ENCODE data around the gene SERPINA4.

The SERPINA4 gene

GRCh38 chr14:94543449-94544124, 17.7 kb upstream of the SERPINA4 start:
- no peak for DNase-seq

DNA sequence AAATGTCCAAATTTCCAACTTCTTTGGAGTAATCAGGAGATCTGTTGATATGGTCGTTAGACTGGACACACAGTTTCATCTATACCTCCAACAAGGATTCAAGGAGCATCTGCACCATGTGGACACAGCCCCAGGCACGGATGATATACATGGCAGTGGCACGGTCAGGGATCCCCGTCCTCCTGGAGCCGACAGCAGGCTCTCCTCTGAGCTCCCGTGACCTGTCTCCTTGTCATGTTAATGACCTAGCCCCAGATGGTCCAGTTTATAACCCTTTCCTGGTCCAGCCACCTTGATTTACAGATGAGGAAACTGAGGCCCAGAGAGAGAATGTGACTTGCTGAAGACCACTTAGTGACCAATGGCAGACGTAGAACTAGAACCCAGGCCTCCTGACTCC, 16.5 kb upstream of the SERPINA4 start:
- DNase-seq, result no peak

DNA sequence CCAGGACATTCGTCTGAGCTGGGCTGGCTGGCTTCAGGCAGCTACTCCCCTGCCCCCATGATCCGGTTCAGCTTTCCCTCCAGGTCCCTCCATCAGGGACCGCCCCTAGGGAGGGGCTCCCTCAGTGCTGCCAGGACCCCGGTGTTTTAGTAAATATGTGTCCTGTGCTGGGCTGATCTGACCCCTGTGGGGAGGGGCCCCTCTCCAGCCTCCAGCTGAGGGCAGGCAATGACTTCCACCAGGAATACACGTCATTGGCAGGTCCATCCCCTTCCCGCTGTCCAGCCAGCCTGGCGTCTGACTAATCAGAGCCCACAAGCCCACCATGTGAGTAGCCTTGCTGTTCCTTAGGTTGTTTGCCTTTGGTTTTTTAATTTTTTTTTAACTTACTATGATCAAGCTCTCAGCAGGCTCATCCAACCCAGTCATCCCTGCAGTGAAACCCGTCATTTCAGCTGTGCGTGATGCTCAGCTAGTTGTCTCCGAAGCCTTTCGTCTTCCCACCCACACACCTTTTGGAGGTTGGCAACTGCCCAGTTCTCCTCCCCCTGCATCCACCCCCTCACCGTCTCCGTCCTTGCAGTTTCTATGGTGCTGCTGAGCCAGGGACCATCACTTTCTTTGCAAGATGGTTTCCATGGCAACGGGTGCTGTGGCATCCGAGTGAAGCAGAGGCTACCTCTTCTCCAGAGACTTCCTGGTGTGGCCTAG, 16.0 kb upstream of the SERPINA4 start:
- DNase-seq, result no peak

- DNase-seq, result no peak
Observed at GRCh38 chr14:94547151-94547680, 14.0 kb upstream of the SERPINA4 start.

DNA sequence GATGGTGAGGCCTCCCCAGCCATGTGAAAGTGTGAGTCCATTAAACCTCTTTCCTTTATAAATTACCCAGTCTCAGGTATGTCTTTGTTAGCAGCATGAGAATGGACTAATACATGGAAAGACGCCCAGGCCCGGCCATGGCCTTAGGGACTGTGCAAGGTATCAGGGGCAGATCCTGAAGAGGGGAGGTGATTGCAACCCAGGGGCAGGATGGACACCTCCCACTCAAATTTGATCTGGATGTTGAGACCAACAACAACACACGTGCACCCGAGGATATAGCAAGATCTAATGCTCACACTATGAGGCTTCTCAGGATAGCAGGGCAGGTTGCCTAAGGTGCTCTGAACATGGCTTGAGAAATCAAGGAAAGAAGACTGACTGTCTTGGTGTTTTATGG, 13.5 kb upstream of the SERPINA4 start:
- no peak for DNase-seq

- no peak for DNase-seq
Observed at GRCh38 chr14:94548131-94548998, 12.9 kb upstream of the SERPINA4 start.

- peak; percentile 66 for DNase-seq
Observed at GRCh38 chr14:94548999-94549985, 11.9 kb upstream of the SERPINA4 start.

GRCh38 chr14:94550041-94550440, 11.2 kb upstream of the SERPINA4 start:
- DNase-seq, result no peak

- DNase-seq, result no peak
Observed at GRCh38 chr14:94555991-94556390, 5.3 kb upstream of the SERPINA4 start.

GRCh38 chr14:94557327-94557726, 3.9 kb upstream of the SERPINA4 start:
- DNase-seq, result no peak

- no peak for DNase-seq
Observed at GRCh38 chr14:94558842-94559241, 2.4 kb upstream of the SERPINA4 start.

DNA sequence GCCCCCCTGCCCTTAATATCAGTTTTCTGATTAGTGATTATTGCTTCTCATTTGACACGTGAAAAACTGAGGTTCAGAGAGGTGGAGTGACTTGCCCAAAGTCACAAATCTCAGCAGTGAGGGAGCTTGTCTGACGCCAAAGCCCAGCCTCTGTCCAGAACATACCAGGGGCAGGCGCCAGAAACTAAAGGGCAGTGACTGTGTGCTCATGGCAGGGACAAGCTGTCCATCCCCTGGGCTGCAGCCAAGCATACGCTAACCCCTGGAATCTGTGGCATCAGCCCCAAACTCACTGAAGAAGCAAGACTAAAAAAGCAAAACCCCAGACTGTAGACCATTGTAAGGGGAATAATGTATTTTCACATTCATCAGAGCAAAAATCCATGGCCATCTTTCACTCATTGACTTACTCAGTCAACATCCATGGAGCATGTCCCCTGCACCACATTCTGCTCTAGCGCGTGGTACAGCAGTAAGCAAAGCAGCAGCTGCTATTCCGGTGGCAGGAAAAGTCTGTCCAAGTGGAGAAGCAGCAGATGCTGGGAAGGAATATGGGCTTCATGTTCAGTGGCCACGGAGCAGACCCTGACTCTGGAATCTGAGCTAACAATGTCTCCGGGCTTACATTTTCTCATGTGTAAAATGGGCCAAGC, 1.5 kb upstream of the SERPINA4 start:
- no peak for DNase-seq

DNA sequence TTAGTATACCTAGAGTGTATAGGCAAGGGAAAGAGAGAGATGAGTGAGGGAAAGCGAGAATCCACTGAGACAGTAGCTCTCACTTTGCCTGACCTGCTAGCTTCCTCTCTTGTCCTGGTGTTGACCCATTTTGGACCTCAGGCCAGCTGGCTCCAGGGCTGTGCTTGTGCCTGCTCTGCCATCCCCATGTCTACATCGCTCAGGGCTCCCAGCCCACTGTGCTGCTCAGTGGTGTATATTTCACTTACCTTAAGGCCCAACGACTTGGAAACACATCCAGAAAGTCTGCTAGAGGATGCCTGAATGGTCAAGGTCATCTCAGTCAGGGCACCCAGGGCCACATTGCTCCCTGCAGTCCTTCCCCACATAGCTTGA, 964 bp upstream of the SERPINA4 start:
- DNase-seq, result no peak

- no peak for DNase-seq
Observed at GRCh38 chr14:94561656-94562010, 391 bp downstream of the SERPINA4 start.

GRCh38 chr14:94562022-94562421, 780 bp downstream of the SERPINA4 start:
- DNase-seq, result peak; percentile 7

- no peak for DNase-seq
Observed at GRCh38 chr14:94562941-94563883, 2.0 kb downstream of the SERPINA4 start.

DNA sequence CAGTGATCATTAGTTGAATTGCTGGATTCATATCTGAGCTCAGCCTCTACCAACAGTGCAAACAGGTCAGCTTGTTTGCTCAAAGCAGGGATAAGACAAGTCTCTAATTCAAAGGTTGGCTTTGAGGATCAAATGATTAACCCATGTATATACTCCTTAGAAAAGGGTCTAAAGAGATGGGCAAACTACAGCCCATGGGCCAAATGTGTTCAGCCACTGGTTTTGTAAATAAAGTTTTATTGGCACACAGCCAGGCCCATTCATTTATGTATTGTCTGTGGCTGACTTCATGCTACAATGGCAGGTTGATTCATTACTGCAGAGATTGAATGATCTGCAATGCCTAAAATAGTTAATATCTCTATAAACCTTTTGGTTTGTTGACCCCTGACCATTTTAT, 3.1 kb downstream of the SERPINA4 start:
- DNase-seq, result no peak

DNA sequence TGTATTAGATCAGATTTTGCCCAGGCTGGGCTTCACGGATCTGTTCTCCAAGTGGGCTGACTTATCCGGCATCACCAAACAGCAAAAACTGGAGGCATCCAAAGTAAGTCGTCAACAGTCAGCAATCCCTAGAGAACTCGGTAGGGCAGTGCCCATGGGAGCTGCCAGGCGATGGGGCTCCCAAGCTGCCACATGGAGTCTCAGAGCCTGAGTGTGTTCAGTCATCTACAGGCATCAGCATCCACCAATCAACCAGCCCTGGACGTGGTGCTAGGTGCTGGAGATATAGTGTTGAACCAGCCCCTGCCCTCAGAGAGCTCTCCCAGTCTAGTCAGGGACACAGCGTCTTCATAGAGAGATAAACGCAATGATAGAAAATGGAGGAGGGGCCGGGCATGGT, 6.9 kb downstream of the SERPINA4 start:
- no peak for DNase-seq

DNA sequence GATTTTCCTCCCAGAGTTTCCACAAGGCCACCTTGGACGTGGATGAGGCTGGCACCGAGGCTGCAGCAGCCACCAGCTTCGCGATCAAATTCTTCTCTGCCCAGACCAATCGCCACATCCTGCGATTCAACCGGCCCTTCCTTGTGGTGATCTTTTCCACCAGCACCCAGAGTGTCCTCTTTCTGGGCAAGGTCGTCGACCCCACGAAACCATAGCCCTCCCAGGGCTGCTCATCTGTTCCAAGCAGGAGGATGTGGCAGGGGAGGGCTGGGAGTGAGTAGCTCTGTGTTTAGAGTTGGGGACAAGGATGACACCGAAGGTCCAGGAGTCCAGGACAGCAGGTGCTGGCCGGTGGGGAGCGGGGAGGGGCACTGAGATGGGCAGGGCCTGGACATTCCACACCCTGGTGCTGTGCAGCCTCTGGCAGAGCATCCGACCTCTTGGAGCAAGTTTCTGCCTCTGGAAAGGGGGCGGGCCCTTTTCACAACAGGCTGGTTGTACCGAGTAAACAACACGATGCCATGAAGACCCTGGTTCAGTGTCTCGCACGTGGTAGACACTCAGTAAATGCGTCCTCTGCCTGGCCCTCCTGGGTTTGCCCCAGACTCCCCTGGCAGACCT, 8.2 kb downstream of the SERPINA4 start:
- no peak for DNase-seq

GRCh38 chr14:94570002-94570400, 8.8 kb downstream of the SERPINA4 start:
- no peak for DNase-seq
